CD14-positive monocyte (primary cell): ENCODE data around the gene ZNF827. TPM values are rescaled to one million over a fixed set of nuclear protein-coding genes. Genes with fewer than 3 reads are reported as not detected.

Source experiments
- DNase-seq, 3 donors: peaks; one replicate each; pipeline ENCODE4 v3.0.0-alpha.2; 2011 to 2022
- H2AFZ ChIP-seq: 2 replicates; pipeline ENCODE4 v1.6.0; 2012; ENCODE audit warnings: mild to moderate bottlenecking, low read depth, low read length, inconsistent platforms; ENCODE audit not compliant: insufficient read depth, poor library complexity, severe bottlenecking
- H3K27ac ChIP-seq, 2 donors: 1 replicate in 1 of 2; 2 replicates in 1 of 2; pipeline ENCODE4 v1.5.1; 2012 to 2013; ENCODE audit warnings: low read length in 2 of 2, control low read depth in 1 of 2, inconsistent platforms in 1 of 2, low read depth in 1 of 2, mild to moderate bottlenecking in 1 of 2
- H3K27me3 ChIP-seq, 2 donors: one replicate each; pipeline versions ENCODE4 v1.6.0 to v1.6.1; 2011 to 2013; ENCODE audit warnings: low read length in 2 of 2; ENCODE audit not compliant: control insufficient read depth in 2 of 2, insufficient read depth in 2 of 2
- H3K36me3 ChIP-seq, 2 donors: replicated peaks in 1 of 2; 1 replicate in 1 of 2; 2 replicates in 1 of 2; pipeline versions ENCODE4 v1.5.1 to v1.6.1; 2012 to 2013; ENCODE audit warnings: low read length in 2 of 2, control low read depth in 1 of 2, inconsistent platforms in 1 of 2, mild to moderate bottlenecking in 1 of 2; ENCODE audit not compliant: insufficient read depth in 2 of 2, control insufficient read depth in 1 of 2
- H3K4me1 ChIP-seq, 2 donors: 1 replicate in 1 of 2; 2 replicates in 1 of 2; pipeline versions ENCODE4 v1.5.1 to v1.6.1; 2012 to 2013; ENCODE audit warnings: low read length in 2 of 2, control low read depth in 1 of 2, inconsistent platforms in 1 of 2, mild to moderate bottlenecking in 1 of 2, moderate library complexity in 1 of 2; ENCODE audit not compliant: insufficient read depth in 2 of 2, control insufficient read depth in 1 of 2
- H3K4me2 ChIP-seq: replicated peaks from 2 replicates; pipeline ENCODE3; 2012; ENCODE audit warnings: low read length, moderate library complexity, mild to moderate bottlenecking; ENCODE audit not compliant: poor library complexity, severe bottlenecking; ENCODE audit errors: extremely low read depth
- H3K4me3 ChIP-seq, 3 experiments: fragments of 200-600 bp in 1 of 3; sonication (generic) in 1 of 3; replicated peaks in 1 of 3; 1 replicate in 2 of 3; 2 replicates in 1 of 3; pipeline ENCODE4 v1.5.1; 2011 to 2013; ENCODE audit warnings: low read length in 3 of 3, mild to moderate bottlenecking in 3 of 3, control low read depth in 2 of 3, low read depth in 2 of 3, inconsistent platforms in 1 of 3, moderate library complexity in 1 of 3
- H3K79me2 ChIP-seq: 2 replicates; pipeline ENCODE4 v1.6.0; 2012; ENCODE audit warnings: mild to moderate bottlenecking, control low read depth, inconsistent platforms, low read length, moderate library complexity; ENCODE audit not compliant: insufficient read depth
- H3K9ac ChIP-seq: 2 replicates; pipeline ENCODE4 v1.6.0; 2017; ENCODE audit warnings: low read length, mild to moderate bottlenecking; ENCODE audit not compliant: insufficient read depth, poor library complexity, severe bottlenecking
- H3K9me3 ChIP-seq, 2 donors: replicated peaks in 1 of 2; 1 replicate in 1 of 2; 2 replicates in 1 of 2; pipeline versions ENCODE4 v1.5.1 to v1.6.1; 2012 to 2013; ENCODE audit warnings: low read length in 2 of 2, control low read depth in 1 of 2; ENCODE audit not compliant: control insufficient read depth in 1 of 2, insufficient read depth in 1 of 2
- H4K20me1 ChIP-seq: 2 replicates; pipeline ENCODE4 v1.6.0; 2012; ENCODE audit warnings: mild to moderate bottlenecking, low read length, control low read depth, moderate library complexity; ENCODE audit not compliant: insufficient read depth
- H3K27ac Mint-ChIP-seq, 7 donors: one replicate each; pipeline ENCODE4 v1.8.0; 2020; ENCODE audit warnings: mild to moderate bottlenecking in 7 of 7, mixed read lengths in 7 of 7, moderate library complexity in 6 of 7, inconsistent platforms in 2 of 7
- H3K27me3 Mint-ChIP-seq, 3 donors: one replicate each; pipeline ENCODE4 v1.8.0; 2021 to 2022; ENCODE audit warnings: low read depth in 3 of 3, mild to moderate bottlenecking in 3 of 3, mixed read lengths in 3 of 3, moderate library complexity in 3 of 3, inconsistent platforms in 1 of 3
- H3K36me3 Mint-ChIP-seq, 2 donors: one replicate each; pipeline ENCODE4 v1.8.0; 2020; ENCODE audit warnings: mixed read lengths in 2 of 2, inconsistent platforms in 1 of 2, mild to moderate bottlenecking in 1 of 2
- H3K4me1 Mint-ChIP-seq: one replicate; pipeline ENCODE4 v1.8.0; 2020; ENCODE audit warnings: mild to moderate bottlenecking, mixed read lengths
- H3K4me3 Mint-ChIP-seq, 2 donors: one replicate each; pipeline ENCODE4 v1.8.0; 2020; ENCODE audit warnings: mild to moderate bottlenecking in 2 of 2, mixed read lengths in 2 of 2, moderate library complexity in 1 of 2
- H3K9me3 Mint-ChIP-seq, 7 donors: one replicate each; pipeline ENCODE4 v1.8.0; 2020 to 2022; ENCODE audit warnings: mixed read lengths in 7 of 7, mild to moderate bottlenecking in 6 of 7, moderate library complexity in 6 of 7, inconsistent platforms in 2 of 7
- WGBS: methylation state at CpG from one replicate; pipeline ENCODE4 v1.1.5; 2013; ENCODE audit warnings: missing lambda C conversion rate; ENCODE audit not compliant: insufficient coverage; 5-methylcytosine and 5-hydroxymethylcytosine counted together
- intact Hi-C, 2 donors: fragments of 100-400 bp; cut with micrococcal nuclease; formaldehyde crosslinking; loops; one replicate each; pipeline versions ENCODE4 v1.15.0 to v1.15.1; 2023
- polyA plus RNA-seq, 3 donors: library from polyadenylated mRNA; depleted of rRNA in 1 of 3; unstranded in 2 of 3; stranded (reverse) in 1 of 3; fragments of 300-500 nt in 2 of 3; fragments of >200 nt in 1 of 3; fragmentation: Illumina TruSeq in 2 of 3; gene quantifications; 1 replicate in 2 of 3; 2 replicates in 1 of 3; pipeline ENCODE4 v1.2.3, GENCODE V29; 2012 to 2021
- TF ChIP-seq, protein P1 (sequence below): fragments of 200-600 bp; IDR thresholded peaks from one replicate; pipeline ENCODE4 v1.8.0; 2022; ENCODE audit warnings: antibody characterized with exemption, mild to moderate bottlenecking

Gene ZNF827
- polyA plus RNA-seq, 3 donors: 0.04 TPM; not detected in 2

DNA sequence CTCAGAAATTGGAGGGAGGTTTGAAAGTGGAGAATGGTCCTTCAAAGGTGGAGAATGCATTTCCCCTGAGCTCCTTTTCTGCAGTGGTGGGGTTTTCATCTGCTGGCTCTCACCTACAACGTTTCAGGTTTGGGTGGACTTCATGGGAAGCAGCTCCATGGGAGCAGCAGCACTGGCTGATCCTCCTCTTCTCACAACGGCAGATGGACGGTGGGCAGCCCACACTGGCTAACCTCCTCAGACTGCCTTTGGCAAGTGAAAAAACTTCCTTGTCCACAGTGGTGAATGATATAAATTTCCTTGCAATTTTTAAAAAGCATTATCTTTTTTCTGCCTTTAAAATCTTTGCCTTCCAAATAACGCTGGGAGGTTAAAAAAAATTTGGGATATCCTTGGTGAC, 93.5 kb downstream of the ZNF827 start:
- TF ChIP-seq, protein P1, sequence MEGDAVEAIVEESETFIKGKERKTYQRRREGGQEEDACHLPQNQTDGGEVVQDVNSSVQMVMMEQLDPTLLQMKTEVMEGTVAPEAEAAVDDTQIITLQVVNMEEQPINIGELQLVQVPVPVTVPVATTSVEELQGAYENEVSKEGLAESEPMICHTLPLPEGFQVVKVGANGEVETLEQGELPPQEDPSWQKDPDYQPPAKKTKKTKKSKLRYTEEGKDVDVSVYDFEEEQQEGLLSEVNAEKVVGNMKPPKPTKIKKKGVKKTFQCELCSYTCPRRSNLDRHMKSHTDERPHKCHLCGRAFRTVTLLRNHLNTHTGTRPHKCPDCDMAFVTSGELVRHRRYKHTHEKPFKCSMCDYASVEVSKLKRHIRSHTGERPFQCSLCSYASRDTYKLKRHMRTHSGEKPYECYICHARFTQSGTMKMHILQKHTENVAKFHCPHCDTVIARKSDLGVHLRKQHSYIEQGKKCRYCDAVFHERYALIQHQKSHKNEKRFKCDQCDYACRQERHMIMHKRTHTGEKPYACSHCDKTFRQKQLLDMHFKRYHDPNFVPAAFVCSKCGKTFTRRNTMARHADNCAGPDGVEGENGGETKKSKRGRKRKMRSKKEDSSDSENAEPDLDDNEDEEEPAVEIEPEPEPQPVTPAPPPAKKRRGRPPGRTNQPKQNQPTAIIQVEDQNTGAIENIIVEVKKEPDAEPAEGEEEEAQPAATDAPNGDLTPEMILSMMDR: no peak
- no peak for DNase-seq
- Histone ChIP-seq H3K9ac (no peak overlapping the region), H4K20me1 (no peaks in the 10 kb centered on the region), H3K9me3 (no peaks in the 10 kb centered on the region), H2AFZ (no peak overlapping the region), H3K27me3 (no peaks in the 10 kb centered on the region), H3K27ac (no peak overlapping the region), H3K4me1 (peaks cover 16 to 19% of the 10 kb centered on the region in 2 donors), H3K4me3 (no peak overlapping the region), H3K79me2 (no peaks in the 10 kb centered on the region), H3K36me3 (no peaks in the 10 kb centered on the region), H3K4me2 (no peak overlapping the region)
- H3K36me3 Mint-ChIP-seq: no peaks in the 10 kb centered on the region
- intact Hi-C loops: no loop called here
- no peak overlapping the region for H3K4me3 Mint-ChIP-seq
- peaks cover 1 to 2% (median 1%) of the 10 kb centered on the region in 3 donors for H3K27me3 Mint-ChIP-seq
- peaks cover 0 to 2% (median 0%) of the 10 kb centered on the region in 7 donors for H3K9me3 Mint-ChIP-seq
- H3K4me1 Mint-ChIP-seq: peaks cover 28% of the 10 kb centered on the region
- no peak overlapping the region for H3K27ac Mint-ChIP-seq
- 93% methylated on average over 3 of the region's 4 CpGs for WGBS

DNA sequence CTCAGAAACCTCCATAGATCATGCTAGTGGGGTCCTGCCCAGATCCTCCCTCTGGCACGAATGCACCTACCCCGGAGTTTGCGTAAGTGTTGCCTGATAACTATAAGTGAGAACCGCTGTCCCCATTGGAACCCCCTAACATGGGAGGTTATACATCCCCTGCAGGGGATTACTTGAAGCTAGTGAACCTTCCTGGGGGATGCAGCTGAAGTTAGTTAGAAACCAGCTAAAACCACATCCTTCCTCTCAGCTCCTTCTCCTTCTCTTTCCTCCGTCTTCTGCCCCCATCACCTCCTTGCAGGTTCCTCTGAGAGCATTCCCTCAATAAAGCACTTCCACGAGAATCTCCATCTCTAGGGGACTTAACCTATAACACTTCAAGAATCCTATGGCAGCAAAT, 95.0 kb downstream of the ZNF827 start:
- peaks cover 28% of the 10 kb centered on the region for H3K4me1 Mint-ChIP-seq
- Histone ChIP-seq H3K4me3 (no peak overlapping the region), H4K20me1 (no peaks in the 10 kb centered on the region), H2AFZ (no peak overlapping the region), H3K79me2 (no peaks in the 10 kb centered on the region), H3K9ac (no peak overlapping the region), H3K27ac (no peak overlapping the region), H3K4me1 (peaks cover 16 to 19% of the 10 kb centered on the region in 2 donors), H3K4me2 (peak overlapping the region; percentile 10), H3K9me3 (no peaks in the 10 kb centered on the region), H3K36me3 (no peaks in the 10 kb centered on the region), H3K27me3 (no peaks in the 10 kb centered on the region)
- H3K27ac Mint-ChIP-seq: peak overlapping the region in 2 of 7 donors; percentile 25 to 65
- peaks cover 1 to 2% (median 1%) of the 10 kb centered on the region in 3 donors for H3K27me3 Mint-ChIP-seq
- intact Hi-C loops: no loop called here
- H3K9me3 Mint-ChIP-seq: peaks cover 0 to 2% (median 0%) of the 10 kb centered on the region in 7 donors
- WGBS: 0% methylated on average over 1 of the region's 6 CpGs
- no peak for DNase-seq
- peak overlapping the region in 1 of 2 donors; percentile 60 for H3K4me3 Mint-ChIP-seq
- TF ChIP-seq, protein P1: no peak
- no peaks in the 10 kb centered on the region for H3K36me3 Mint-ChIP-seq
